ENCODE data around the gene LHX2. TPM values are rescaled to one million over a fixed set of nuclear protein-coding genes. Genes with fewer than 3 reads are reported as not detected.

Gene LHX2
- total RNA-seq, 4 donors from 2014 or later: not detected

DNA sequence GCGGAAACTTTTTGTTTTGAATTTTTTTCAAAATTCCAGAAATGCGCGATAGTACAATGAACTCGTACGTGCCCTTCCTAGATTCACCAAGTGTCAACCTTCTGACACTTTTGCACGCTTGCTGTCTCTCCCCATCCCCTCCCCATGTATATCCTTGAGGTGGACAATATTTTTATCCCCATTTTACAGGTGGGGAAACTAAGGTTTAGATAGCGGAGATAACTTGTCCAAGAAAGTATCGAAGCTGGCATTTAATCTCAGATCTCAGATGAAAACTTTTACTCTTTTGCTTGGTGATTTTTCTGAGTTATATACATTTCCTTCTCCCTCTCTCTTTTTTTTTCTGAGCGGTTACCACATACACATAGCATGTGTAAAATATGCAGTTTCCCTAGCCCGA is 34.6 kb downstream of the LHX2 start:
- Histone ChIP-seq H3K27me3 (peaks cover 13% of the 10 kb centered on the region), H3K36me3 (no peaks in the 10 kb centered on the region), H3K4me3 (replicated peaks in 1 of 3) (no peak overlapping the region), H3K9me3 (no peaks in the 10 kb centered on the region), H3K27ac (no peak overlapping the region), H3K4me1 (peaks cover 11 to 15% of the 10 kb centered on the region in 2 donors)
- no peak for DNase-seq
- intact Hi-C loops (cut with DNase I): no loop called here
- 76 to 80% methylated on average over 10 of the region's 10 CpGs for WGBS, 2 donors
- TF ChIP-seq POLR2A (IDR thresholded peaks at IDR 0.05): no peak
- TF ChIP-seq, protein P1, sequence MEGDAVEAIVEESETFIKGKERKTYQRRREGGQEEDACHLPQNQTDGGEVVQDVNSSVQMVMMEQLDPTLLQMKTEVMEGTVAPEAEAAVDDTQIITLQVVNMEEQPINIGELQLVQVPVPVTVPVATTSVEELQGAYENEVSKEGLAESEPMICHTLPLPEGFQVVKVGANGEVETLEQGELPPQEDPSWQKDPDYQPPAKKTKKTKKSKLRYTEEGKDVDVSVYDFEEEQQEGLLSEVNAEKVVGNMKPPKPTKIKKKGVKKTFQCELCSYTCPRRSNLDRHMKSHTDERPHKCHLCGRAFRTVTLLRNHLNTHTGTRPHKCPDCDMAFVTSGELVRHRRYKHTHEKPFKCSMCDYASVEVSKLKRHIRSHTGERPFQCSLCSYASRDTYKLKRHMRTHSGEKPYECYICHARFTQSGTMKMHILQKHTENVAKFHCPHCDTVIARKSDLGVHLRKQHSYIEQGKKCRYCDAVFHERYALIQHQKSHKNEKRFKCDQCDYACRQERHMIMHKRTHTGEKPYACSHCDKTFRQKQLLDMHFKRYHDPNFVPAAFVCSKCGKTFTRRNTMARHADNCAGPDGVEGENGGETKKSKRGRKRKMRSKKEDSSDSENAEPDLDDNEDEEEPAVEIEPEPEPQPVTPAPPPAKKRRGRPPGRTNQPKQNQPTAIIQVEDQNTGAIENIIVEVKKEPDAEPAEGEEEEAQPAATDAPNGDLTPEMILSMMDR (IDR thresholded peaks at IDR 0.05): no peak

DNA sequence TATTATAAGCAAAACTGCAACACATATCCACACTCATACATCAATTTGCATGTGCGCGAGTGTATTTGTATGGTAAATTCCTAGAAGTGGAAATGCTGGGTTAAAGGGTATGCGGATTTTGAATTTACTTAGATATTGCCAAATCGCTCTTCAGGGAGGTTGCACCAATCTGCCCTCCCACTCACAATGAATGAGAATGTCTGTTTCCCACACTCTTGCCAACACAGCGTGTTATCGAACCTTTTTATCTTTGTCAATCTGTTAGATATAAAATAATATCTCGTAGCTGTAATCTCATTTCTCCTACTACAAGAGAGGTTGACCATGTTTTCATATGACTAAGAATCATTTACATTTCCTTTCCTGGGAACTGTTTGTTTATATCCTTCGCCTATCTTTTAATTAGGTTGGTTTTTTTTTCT is 35.7 kb downstream of the LHX2 start:
- Histone ChIP-seq H3K9me3 (no peaks in the 10 kb centered on the region), H3K4me3 (replicated peaks in 1 of 3) (no peak overlapping the region), H3K36me3 (no peaks in the 10 kb centered on the region), H3K27me3 (peaks cover 8% of the 10 kb centered on the region), H3K4me1 (peaks cover 8 to 11% of the 10 kb centered on the region in 2 donors), H3K27ac (no peak overlapping the region)
- intact Hi-C loops (cut with DNase I): no loop called here
- TF ChIP-seq POLR2A (IDR thresholded peaks at IDR 0.05): no peak
- TF ChIP-seq, protein P1 (IDR thresholded peaks at IDR 0.05): no peak
- 77 to 89% methylated on average over 8 of the region's 8 CpGs for WGBS, 2 donors
- no peak for DNase-seq

DNA sequence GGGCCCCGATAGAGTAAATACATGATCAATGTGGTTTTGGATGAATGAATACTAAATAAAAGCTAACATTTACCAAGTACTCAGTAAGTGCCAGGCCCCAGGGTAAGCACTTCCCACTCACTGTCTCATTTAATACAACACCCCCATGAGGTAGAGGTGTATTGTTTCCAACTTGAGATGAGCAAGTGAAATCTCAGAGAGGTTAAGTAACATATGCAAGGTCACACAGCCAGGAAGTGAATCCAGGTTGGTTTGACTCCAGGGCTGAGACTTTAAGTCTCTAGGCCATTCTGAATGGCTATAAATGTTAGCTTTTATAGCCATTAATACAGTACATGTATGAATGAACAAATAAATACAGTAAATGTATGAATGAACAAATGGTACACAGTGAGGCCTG is 39.4 kb downstream of the LHX2 start:
- no peaks in the 10 kb centered on the region for H3K4me1 ChIP-seq
- intact Hi-C loops (cut with DNase I): no loop called here
- no peak for DNase-seq
- WGBS, 2 donors: 75 to 80% methylated on average over 1 of the region's 1 CpG
- H3K9me3 ChIP-seq: no peaks in the 10 kb centered on the region
- TF ChIP-seq, protein P1 (IDR thresholded peaks at IDR 0.05): no peak
- no peak for TF ChIP-seq POLR2A (IDR thresholded peaks at IDR 0.05)
- H3K27ac ChIP-seq: no peak overlapping the region
- H3K4me3 ChIP-seq (replicated peaks in 1 of 3): no peak overlapping the region
- H3K27me3 ChIP-seq: peaks cover 1% of the 10 kb centered on the region
- H3K36me3 ChIP-seq: no peaks in the 10 kb centered on the region

DNA sequence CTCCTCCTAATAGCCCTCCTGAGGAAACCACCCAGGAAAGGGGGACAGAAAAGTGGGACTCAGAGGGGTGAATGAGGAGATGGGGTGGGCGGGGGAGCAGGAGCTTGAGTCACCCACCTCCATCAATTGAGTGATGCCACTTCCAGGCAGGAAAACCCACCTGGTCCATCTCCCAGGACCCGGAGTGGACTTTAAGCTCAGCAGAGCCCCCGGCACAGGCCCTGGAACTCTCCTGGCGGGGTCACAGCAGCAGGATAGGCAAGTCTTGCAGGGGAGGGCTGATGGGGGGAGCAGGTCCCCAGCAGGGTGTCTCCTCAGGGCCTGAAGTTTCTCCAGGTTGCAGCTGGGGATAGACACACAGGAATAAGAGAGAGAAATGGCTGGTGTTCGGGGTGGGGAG is 40.8 kb downstream of the LHX2 start:
- 96% methylated on average over 5 of the region's 5 CpGs for WGBS, 2 donors
- Histone ChIP-seq H3K4me1 (no peaks in the 10 kb centered on the region), H3K36me3 (no peaks in the 10 kb centered on the region), H3K27ac (no peak overlapping the region), H3K27me3 (no peaks in the 10 kb centered on the region), H3K4me3 (replicated peaks in 1 of 3) (no peak overlapping the region), H3K9me3 (no peaks in the 10 kb centered on the region)
- TF ChIP-seq, protein P1 (IDR thresholded peaks at IDR 0.05): no peak
- no peak for TF ChIP-seq POLR2A (IDR thresholded peaks at IDR 0.05)
- DNase-seq: no peak
- intact Hi-C loops (cut with DNase I): no loop called here

DNA sequence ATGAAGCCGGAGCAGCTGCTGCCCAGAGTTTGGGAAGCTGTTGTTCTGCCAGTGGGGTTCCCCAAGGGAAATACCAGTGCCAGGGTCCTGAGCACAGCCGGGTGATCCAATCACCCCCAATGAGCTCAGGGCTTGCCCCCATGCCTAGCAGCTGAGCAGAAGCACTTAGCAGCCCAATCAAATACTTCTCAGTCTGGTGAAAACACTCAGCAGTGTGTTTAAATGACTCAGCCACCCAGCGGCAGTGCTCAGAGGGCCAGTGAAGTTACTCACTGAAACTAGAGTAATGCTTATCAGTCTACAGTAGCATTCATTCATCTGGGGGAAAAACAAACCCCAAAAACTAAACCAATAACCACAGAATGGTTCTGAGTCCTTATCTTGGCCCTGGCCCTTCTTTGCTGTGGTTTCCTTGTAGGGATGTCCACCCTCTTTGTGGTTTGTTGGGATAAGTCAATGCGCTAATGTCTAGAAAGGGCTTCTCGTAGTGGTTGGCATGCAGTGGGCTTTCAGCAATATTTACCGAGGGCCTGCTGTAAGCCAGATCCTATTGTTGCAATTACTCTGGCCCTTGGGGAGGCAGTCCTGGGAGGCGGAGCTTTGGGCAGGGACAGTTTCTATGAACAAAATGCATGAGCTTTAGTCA is 43.1 kb downstream of the LHX2 start:
- WGBS, 2 donors: 64 to 66% methylated on average over 5 to 6 of the region's 7 CpGs
- intact Hi-C loops (cut with DNase I): no loop called here
- Histone ChIP-seq H3K4me1 (no peaks in the 10 kb centered on the region), H3K36me3 (no peaks in the 10 kb centered on the region), H3K27me3 (no peaks in the 10 kb centered on the region), H3K9me3 (no peaks in the 10 kb centered on the region), H3K4me3 (replicated peaks in 1 of 3) (no peak overlapping the region), H3K27ac (no peak overlapping the region)
- TF ChIP-seq, protein P1 (IDR thresholded peaks at IDR 0.05): no peak
- no peak for TF ChIP-seq POLR2A (IDR thresholded peaks at IDR 0.05)
- DNase-seq: no peak
